CD4-positive, alpha-beta memory T cell (primary cell): ENCODE data around the gene HSPA2. TPM values are rescaled to one million over a fixed set of nuclear protein-coding genes. Genes with fewer than 3 reads are reported as not detected.
A peak's percentile ranks its signal among the peaks of the same experiment; 100 is the strongest.

Experiments used
- CTCF ChIA-PET: fragments of 350-600 bp; sonication (Branson Sonifier 250); formaldehyde crosslinking; loops from one replicate; lab custom pipeline; 2021; ENCODE audit warnings: inconsistent platforms; ENCODE audit not compliant: partially characterized antibody; lab: Charles Lee
- POLR2A ChIA-PET: fragments of 350-600 bp; sonication (Branson Sonifier 250); formaldehyde crosslinking; loops from one replicate; lab custom pipeline; 2021; ENCODE audit not compliant: partially characterized antibody; lab: Charles Lee
- DNase-seq, 5 donors: peaks; one replicate each; pipeline versions ENCODE4 v3.0.0 to v3.0.0-alpha.2; 2020 to 2022; ENCODE audit warnings: mixed read lengths in 1 of 5
- H3K27ac ChIP-seq: one replicate; pipeline ENCODE4 v1.7.0; 2013; ENCODE audit warnings: low read depth, low read length
- H3K27me3 ChIP-seq: 2 replicates; pipeline ENCODE4 v1.7.0; 2013; ENCODE audit warnings: mild to moderate bottlenecking, low read length, moderate library complexity; ENCODE audit not compliant: insufficient read depth
- H3K36me3 ChIP-seq: 2 replicates; pipeline ENCODE4 v1.7.0; 2013; ENCODE audit warnings: mild to moderate bottlenecking, low read length, moderate library complexity; ENCODE audit not compliant: insufficient read depth
- H3K4me1 ChIP-seq: 2 replicates; pipeline ENCODE4 v1.7.0; 2013; ENCODE audit warnings: mild to moderate bottlenecking, low read length, moderate library complexity; ENCODE audit not compliant: insufficient read depth
- H3K4me3 ChIP-seq, 2 donors: one replicate each; pipeline ENCODE4 v1.7.0; 2013; ENCODE audit warnings: low read length in 2 of 2, mild to moderate bottlenecking in 1 of 2
- H3K9me3 ChIP-seq, 2 donors: one replicate each; pipeline ENCODE4 v1.7.0; 2013; ENCODE audit warnings: low read length in 2 of 2, control low read depth in 1 of 2; ENCODE audit not compliant: control insufficient read depth in 1 of 2
- H3K27ac Mint-ChIP-seq, 7 donors: one replicate each; pipeline ENCODE4 v1.8.0; 2020 to 2021; ENCODE audit warnings: mixed read lengths in 7 of 7, mild to moderate bottlenecking in 6 of 7, inconsistent platforms in 3 of 7, moderate library complexity in 3 of 7
- H3K27me3 Mint-ChIP-seq, 2 donors: one replicate each; pipeline ENCODE4 v1.8.0; 2020 to 2021; ENCODE audit warnings: mixed read lengths in 2 of 2
- H3K36me3 Mint-ChIP-seq, 2 donors: one replicate each; pipeline ENCODE4 v1.8.0; 2020 to 2021; ENCODE audit warnings: mixed read lengths in 2 of 2, inconsistent platforms in 1 of 2, mild to moderate bottlenecking in 1 of 2
- H3K4me1 Mint-ChIP-seq, 4 donors: one replicate each; pipeline ENCODE4 v1.8.0; 2020 to 2021; ENCODE audit warnings: mixed read lengths in 4 of 4, mild to moderate bottlenecking in 1 of 4
- H3K4me3 Mint-ChIP-seq, 8 donors: one replicate each; pipeline ENCODE4 v1.8.0; 2020 to 2021; ENCODE audit warnings: mixed read lengths in 8 of 8, mild to moderate bottlenecking in 7 of 8, moderate library complexity in 6 of 8, inconsistent platforms in 3 of 8
- H3K9me3 Mint-ChIP-seq, 8 donors: one replicate each; pipeline ENCODE4 v1.8.0; 2020 to 2021; ENCODE audit warnings: mixed read lengths in 8 of 8, mild to moderate bottlenecking in 5 of 8, inconsistent platforms in 3 of 8, moderate library complexity in 1 of 8
- intact Hi-C: fragments of 100-400 bp; cut with micrococcal nuclease; formaldehyde crosslinking; loops from one replicate; pipeline ENCODE4 v1.15.1; 2023
- polyA plus RNA-seq, 2 donors: library from polyadenylated mRNA; unstranded; fragments of 300-500 nt; fragmentation: Illumina TruSeq; gene quantifications; one replicate each; pipeline ENCODE4 v1.2.3, GENCODE V29; 2021
- total RNA-seq, 2 experiments: library from RNA; stranded (reverse); gene quantifications; one replicate each; pipeline ENCODE4 v1.2.3, GENCODE V29; 2021

HSPA2 gene
- total and polyA plus RNA-seq, 4 experiments from 2014 or later = 0.37 to 1.5 (median 0.86) TPM

GRCh38 chr14:64501411-64502171, 39.0 kb upstream of the HSPA2 start:
- CTCF ChIA-PET = interaction anchor here (1.1 to 5.3 kb wide), 8 partner anchors 9 to 71 kb away, joined by 3 to 28 read pairs (median 10); no protein-coding TSS in a partner anchor
- Histone ChIP-seq H3K27me3 (no peaks in the 10 kb centered on the region), H3K4me1 (peaks cover 55% of the 10 kb centered on the region), H3K36me3 (peaks cover 7% of the 10 kb centered on the region), H3K4me3 (peak overlapping the region; percentile 47 to 77), H3K9me3 (no peaks in the 10 kb centered on the region), H3K27ac (peak overlapping the region; percentile 100)
- DNase-seq = peak; percentile 44 to 62 (median 48)
- H3K4me3 Mint-ChIP-seq = peak overlapping the region; percentile 94 to 100 (median 98)
- H3K9me3 Mint-ChIP-seq = peaks cover 0 to 3% (median 0%) of the 10 kb centered on the region in 8 donors
- intact Hi-C loops = loop anchor here (2.0 kb wide), 4 partner anchors 23 to 649 kb away; partner anchors contain the start of gene SYNE2
- peak overlapping the region; percentile 94 to 100 (median 99) for H3K27ac Mint-ChIP-seq
- H3K4me1 Mint-ChIP-seq = peaks cover 27 to 79% (median 37%) of the 10 kb centered on the region in 4 donors
- POLR2A ChIA-PET = interaction anchor here (0.9 to 12.6 kb wide), 15 partner anchors 10 to 851 kb away, joined by 3 to 318 read pairs (median 6); partner anchors contain the start of genes AKAP5, CHURC1, HSPA2 and MTHFD1
- H3K27me3 Mint-ChIP-seq = peaks cover 0 to 2% of the 10 kb centered on the region in 2 donors
- peaks cover 10 to 50% of the 10 kb centered on the region in 2 donors for H3K36me3 Mint-ChIP-seq

- ChIA-PET POLR2A (interaction anchor here (0.9 to 12.6 kb wide), 16 partner anchors 9 to 852 kb away, joined by 3 to 318 read pairs (median 5); partner anchors contain the start of genes AKAP5, CHURC1, HSPA2 and MTHFD1), CTCF (interaction anchor here (1.1 to 5.3 kb wide), 9 partner anchors 8 to 74 kb away, joined by 4 to 28 read pairs (median 8); no protein-coding TSS in a partner anchor)
- H3K4me3 Mint-ChIP-seq = peak overlapping the region; percentile 94 to 100 (median 98)
- H3K4me3 ChIP-seq = peak overlapping the region; percentile 47 to 77
- peak; percentile 28 to 63 (median 32) for DNase-seq
- H3K36me3 Mint-ChIP-seq = peaks cover 6 to 47% of the 10 kb centered on the region in 2 donors
- peaks cover 0 to 3% (median 0%) of the 10 kb centered on the region in 8 donors for H3K9me3 Mint-ChIP-seq
- H3K27me3 Mint-ChIP-seq = peaks cover 0 to 2% of the 10 kb centered on the region in 2 donors
- intact Hi-C loops = loop anchor here (2.0 kb wide), 4 partner anchors 24 to 650 kb away; partner anchors contain the start of gene SYNE2
- H3K27ac Mint-ChIP-seq = peak overlapping the region; percentile 94 to 100 (median 99)
- H3K4me1 Mint-ChIP-seq = peaks cover 27 to 79% (median 36%) of the 10 kb centered on the region in 4 donors
- no peaks in the 10 kb centered on the region for H3K9me3 ChIP-seq
- H3K27ac ChIP-seq = peak overlapping the region; percentile 100
- H3K27me3 ChIP-seq = no peaks in the 10 kb centered on the region
- peaks cover 7% of the 10 kb centered on the region for H3K36me3 ChIP-seq
- H3K4me1 ChIP-seq = peaks cover 55% of the 10 kb centered on the region
Measured at GRCh38 chr14:64502456-64502855, 38.1 kb upstream of the HSPA2 start.

GRCh38 chr14:64502887-64503433, 37.6 kb upstream of the HSPA2 start:
- Mint-ChIP-seq H3K9me3 (peaks cover 0 to 3% (median 0%) of the 10 kb centered on the region in 8 donors), H3K4me3 (peak overlapping the region; percentile 94 to 100 (median 98)), H3K4me1 (peaks cover 29 to 79% (median 37%) of the 10 kb centered on the region in 4 donors), H3K27ac (peak overlapping the region; percentile 94 to 100 (median 99)), H3K36me3 (peaks cover 1 to 43% of the 10 kb centered on the region in 2 donors), H3K27me3 (peaks cover 0 to 2% of the 10 kb centered on the region in 2 donors)
- H3K27me3 ChIP-seq = no peaks in the 10 kb centered on the region
- peak in 2 of 5 donors; percentile 55 to 62 for DNase-seq
- CTCF ChIA-PET = interaction anchor here (1.1 to 5.3 kb wide), 9 partner anchors 7 to 75 kb away, joined by 4 to 28 read pairs (median 8); no protein-coding TSS in a partner anchor
- peaks cover 55% of the 10 kb centered on the region for H3K4me1 ChIP-seq
- H3K27ac ChIP-seq = peak overlapping the region; percentile 100
- no peaks in the 10 kb centered on the region for H3K9me3 ChIP-seq
- peaks cover 2% of the 10 kb centered on the region for H3K36me3 ChIP-seq
- intact Hi-C loops = loop anchor here (1.0 to 2.0 kb wide), 5 partner anchors 8 to 650 kb away; partner anchors contain the start of gene SYNE2
- POLR2A ChIA-PET = interaction anchor here (0.6 to 12.6 kb wide), 19 partner anchors 8 to 909 kb away, joined by 3 to 318 read pairs (median 4); partner anchors contain the start of genes AKAP5, HSPA2 and MTHFD1
- peak overlapping the region; percentile 47 to 77 for H3K4me3 ChIP-seq

GRCh38 chr14:64503434-64504309, 36.9 kb upstream of the HSPA2 start, which contains the start of gene ZBTB25:
Gene ZBTB25, minus strand, starts transcription at chr14:64503838. Its CDS starts 13,305 bp downstream, at chr14:64490533.
- Mint-ChIP-seq H3K27me3 (peaks cover 0 to 2% of the 10 kb centered on the region in 2 donors), H3K36me3 (peaks cover 0 to 41% of the 10 kb centered on the region in 2 donors), H3K4me1 (peaks cover 33 to 84% (median 42%) of the 10 kb centered on the region in 4 donors), H3K4me3 (peak within 1 kb of the TSS; percentile 96 to 100 (median 98)), H3K27ac (peak within 1 kb of the TSS; percentile 99 to 100 (median 100)), H3K9me3 (peaks cover 0 to 3% (median 0%) of the 10 kb centered on the region in 8 donors)
- Histone ChIP-seq H3K27ac (peak within 1 kb of the TSS; percentile 100), H3K36me3 (no peaks in the 10 kb centered on the region), H3K27me3 (no peaks in the 10 kb centered on the region), H3K4me1 (peaks cover 59% of the 10 kb centered on the region), H3K4me3 (peak within 1 kb of the TSS; percentile 78 to 87), H3K9me3 (no peaks in the 10 kb centered on the region)
- DNase-seq = peak; percentile 97 to 100 (median 98)
- CTCF ChIA-PET = interaction anchor here (1.1 to 5.3 kb wide), 7 partner anchors 7 to 75 kb away, joined by 4 to 28 read pairs (median 8); no protein-coding TSS in a partner anchor
- POLR2A ChIA-PET = interaction anchor here (0.6 to 12.6 kb wide), 31 partner anchors 8 to 908 kb away, joined by 3 to 318 read pairs (median 5); partner anchors contain the start of genes AKAP5, HSPA2, MTHFD1 and SPTB
- intact Hi-C loops = loop anchor here (1.0 to 2.0 kb wide), 6 partner anchors 8 to 651 kb away; partner anchors contain the start of genes CHURC1 and SYNE2

GRCh38 chr14:64504310-64504896, 36.1 kb upstream of the HSPA2 start, which contains the start of gene ZBTB1:
Gene ZBTB1, plus strand, starts transcription at chr14:64504770. Its CDS starts 16,735 bp downstream, at chr14:64521505.
- peaks cover 39 to 84% (median 45%) of the 10 kb centered on the region in 4 donors for H3K4me1 Mint-ChIP-seq
- peaks cover 0 to 3% (median 0%) of the 10 kb centered on the region in 8 donors for H3K9me3 Mint-ChIP-seq
- peaks cover 0 to 2% of the 10 kb centered on the region in 2 donors for H3K27me3 Mint-ChIP-seq
- CTCF ChIA-PET = interaction anchor here (1.0 to 5.3 kb wide), 3 partner anchors 19 to 74 kb away, joined by 3 to 28 read pairs (median 8); no protein-coding TSS in a partner anchor
- peak within 1 kb of the TSS; percentile 99 to 100 (median 100) for H3K27ac Mint-ChIP-seq
- DNase-seq = peak; percentile 86 to 92 (median 89)
- intact Hi-C loops = loop anchor here (1.0 kb wide), 1 partner anchor 410 kb away; the partner anchor contains the start of gene CHURC1
- Histone ChIP-seq H3K27ac (peak within 1 kb of the TSS; percentile 100), H3K9me3 (no peaks in the 10 kb centered on the region), H3K36me3 (no peaks in the 10 kb centered on the region), H3K27me3 (no peaks in the 10 kb centered on the region), H3K4me1 (peaks cover 59% of the 10 kb centered on the region), H3K4me3 (peak within 1 kb of the TSS; percentile 78 to 87)
- peak within 1 kb of the TSS; percentile 95 to 100 (median 98) for H3K4me3 Mint-ChIP-seq
- POLR2A ChIA-PET = interaction anchor here (0.9 to 12.6 kb wide), 29 partner anchors 9 to 907 kb away, joined by 3 to 318 read pairs (median 4); partner anchors contain the start of genes AKAP5, HSPA2, MTHFD1 and SPTB
- peaks cover 0 to 37% of the 10 kb centered on the region in 2 donors for H3K36me3 Mint-ChIP-seq
